Measurements from ENCODE around the gene CBFA2T3.

Gene CBFA2T3

DNA sequence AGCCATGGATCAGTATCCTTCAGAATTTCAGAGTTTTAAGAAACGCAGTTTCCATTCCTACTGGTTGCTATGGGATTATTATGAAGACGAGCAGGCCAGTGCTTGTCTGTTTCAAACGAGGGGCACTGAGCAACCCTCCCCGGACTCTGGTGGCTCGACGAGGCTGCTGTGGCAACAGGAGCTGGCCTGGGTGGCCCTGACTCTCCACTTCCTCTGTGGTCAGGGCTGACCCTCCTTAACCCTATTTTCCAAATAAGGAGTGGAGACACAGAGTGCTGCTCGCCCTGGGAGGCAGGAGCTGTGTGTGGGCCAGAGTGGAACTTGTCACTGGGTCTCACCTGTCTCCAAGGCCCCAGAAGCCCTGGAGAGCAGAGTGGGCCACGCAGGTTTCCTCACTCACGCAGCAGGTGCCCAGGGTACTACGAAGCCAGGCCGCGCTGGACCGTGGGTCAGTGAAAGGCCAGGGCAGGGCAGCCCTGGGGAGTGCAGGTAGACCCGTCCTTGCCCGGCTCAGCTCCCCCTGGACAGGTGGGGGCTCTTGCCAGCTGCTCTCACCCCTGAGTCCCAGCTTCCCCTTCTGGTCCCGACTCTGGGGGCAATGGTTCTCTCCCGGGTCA is 123.6 kb downstream of the CBFA2T3 start:
- no peak for DNase-seq

GRCh38 chr16:88851616-88852015 is 125.4 kb downstream of the CBFA2T3 start:
- no peak for DNase-seq

DNA sequence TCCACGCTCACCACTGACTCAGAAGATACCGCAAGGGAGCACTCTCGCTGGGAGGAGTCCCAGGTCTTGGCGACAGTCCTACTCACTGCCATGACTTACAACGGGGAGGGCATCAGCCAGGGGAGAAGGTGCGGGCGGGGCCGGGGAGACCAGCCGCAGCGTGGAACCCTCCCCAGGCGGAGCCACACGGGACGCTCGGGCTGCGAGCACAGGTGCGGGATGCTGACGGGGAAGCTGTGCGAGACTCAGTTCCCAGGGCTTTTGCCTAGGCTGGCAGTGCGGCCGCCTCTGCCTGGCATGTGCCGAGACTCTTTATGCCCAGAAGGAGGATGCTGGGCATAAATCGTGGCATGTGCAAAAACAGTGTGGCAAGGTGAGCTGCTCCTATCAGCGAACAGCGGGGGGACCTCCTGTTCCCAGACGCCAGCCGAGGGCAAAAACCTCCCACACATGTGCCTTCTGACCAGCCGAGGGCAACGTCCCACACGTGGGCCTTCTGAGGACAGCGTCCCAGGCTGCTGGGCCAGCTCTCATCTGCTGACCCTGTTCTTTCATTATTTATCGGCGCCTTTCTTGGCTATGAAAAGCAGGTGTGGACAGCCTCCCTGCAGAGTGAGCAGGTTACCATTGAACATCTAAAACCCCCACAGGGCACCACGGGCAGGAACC is 126.3 kb downstream of the CBFA2T3 start:
- no peak for DNase-seq

DNA sequence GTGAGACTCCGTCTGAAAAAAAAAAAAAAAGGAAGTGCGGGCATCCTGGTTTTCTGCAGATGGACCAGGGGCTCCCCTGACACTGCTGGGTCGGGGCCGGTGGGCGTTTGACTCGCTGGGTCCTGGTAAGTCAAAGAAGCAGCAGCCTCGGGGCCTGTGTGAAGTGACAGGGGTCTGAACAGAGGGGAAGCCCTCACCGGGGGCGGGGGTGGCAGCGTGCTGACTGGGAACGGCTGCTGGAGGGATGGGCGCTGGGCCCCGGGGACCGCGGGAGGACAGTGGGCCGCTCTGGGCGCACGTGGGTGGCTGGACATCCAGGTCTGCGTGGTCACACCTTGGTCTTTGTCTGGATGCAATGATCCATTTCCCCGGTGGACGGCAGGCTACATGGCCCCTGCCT is 128.4 kb downstream of the CBFA2T3 start:
- DNase-seq, result no peak

GRCh38 chr16:88847654-88848053 is 129.4 kb downstream of the CBFA2T3 start:
- no peak for DNase-seq

DNA sequence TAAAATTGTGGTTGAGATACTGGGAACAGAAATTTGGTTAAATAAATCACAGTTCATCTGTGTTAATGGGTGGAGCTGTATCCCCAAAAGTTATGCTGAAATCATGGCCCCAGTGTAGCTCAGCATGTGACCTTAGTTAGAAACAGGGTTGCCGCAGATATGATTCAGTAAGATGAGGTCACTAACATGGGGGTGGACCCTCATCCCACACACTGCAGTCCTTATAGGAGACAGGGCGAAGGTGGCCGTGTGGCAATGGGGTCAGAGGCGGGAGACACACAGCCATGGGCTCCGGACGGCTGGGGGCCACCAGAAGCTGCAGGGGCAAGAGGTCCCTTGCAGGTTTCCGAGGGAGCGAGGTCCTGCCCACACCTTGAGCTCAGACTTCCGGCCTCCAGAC is 130.9 kb downstream of the CBFA2T3 start:
- DNase-seq, result no peak

DNA sequence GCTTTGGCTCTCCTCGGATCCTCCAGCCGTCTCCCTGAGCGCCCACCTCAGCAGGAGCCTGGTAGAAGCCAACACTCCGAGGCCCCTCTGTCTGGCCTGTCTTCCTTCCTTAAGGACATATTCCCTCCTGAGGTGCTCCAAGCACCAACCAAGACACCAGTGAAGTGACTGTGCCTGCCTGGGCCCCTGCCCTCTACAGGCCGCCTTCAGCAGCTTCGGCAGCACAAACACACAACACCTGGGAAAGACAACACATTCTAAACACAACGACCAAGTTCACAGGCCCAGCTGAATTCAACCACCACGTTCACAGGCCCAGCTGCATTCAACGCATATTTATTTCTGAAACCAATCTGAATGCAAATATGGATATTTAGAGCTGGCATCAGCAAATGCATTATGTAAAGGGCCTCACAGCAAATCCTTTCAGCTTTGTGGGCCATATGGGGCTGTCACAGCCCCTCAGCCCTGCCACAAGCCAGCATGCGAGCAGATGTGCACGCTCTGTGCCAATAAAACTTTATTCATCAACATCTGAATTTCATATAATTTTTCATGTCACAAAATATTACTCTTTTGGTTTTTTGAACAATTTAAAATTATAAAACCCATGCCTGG is 132.5 kb downstream of the CBFA2T3 start:
- no peak for DNase-seq

GRCh38 chr16:88843256-88843655 is 133.8 kb downstream of the CBFA2T3 start:
- no peak for DNase-seq

DNA sequence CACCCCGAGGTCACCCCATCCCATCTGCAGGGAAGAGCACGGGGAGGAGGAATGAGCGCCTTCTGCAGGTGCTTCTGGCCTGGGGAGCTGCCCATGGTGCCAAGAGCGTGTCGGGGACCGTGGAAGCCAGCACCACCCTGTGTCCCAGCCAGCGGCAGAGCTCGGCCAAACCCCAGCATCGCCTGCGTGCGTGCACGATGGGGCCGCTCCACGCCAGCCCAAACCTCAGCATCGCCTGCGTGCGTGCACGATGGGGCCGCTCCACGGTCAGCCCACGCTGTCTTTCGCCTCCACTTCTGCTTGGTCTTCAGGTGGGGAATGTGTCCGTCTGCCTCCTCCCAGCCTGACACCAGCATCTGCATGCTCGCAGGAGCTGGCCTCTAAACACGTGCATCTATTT is 134.2 kb downstream of the CBFA2T3 start:
- no peak for DNase-seq

GRCh38 chr16:88842308-88842756 is 134.7 kb downstream of the CBFA2T3 start:
- DNase-seq, result no peak

GRCh38 chr16:88841521-88842307 is 135.3 kb downstream of the CBFA2T3 start:
- DNase-seq, result no peak

DNA sequence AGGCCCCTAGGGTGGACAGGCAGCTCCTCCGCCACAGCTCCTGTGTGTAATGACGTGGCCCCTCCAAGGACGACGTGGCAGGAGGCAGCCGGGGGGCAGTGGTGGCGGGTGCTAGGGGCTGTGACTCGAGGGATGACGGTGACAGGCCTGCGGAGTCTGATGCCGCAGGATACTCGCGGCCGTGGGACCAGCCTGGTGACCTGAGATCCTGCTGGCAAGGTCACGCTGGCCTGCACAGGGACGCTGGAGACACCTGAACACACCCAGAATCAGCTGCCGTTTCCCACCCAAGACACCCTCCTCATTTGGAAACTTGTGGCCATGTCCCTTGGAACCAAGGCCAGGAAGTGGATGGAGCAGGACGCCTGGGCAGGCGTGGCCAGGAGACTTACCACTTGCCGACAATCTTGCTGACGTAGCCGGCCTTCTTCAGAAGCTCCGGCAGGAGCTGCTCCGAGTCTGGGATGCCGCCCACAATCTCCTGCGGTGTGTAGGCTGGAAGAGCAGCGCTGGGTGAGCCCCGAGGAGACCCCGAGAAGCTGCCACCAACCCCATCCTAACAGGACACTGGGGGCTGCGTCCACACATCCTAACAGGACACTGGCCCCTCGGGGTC is 136.3 kb downstream of the CBFA2T3 start:
- no peak for DNase-seq

DNA sequence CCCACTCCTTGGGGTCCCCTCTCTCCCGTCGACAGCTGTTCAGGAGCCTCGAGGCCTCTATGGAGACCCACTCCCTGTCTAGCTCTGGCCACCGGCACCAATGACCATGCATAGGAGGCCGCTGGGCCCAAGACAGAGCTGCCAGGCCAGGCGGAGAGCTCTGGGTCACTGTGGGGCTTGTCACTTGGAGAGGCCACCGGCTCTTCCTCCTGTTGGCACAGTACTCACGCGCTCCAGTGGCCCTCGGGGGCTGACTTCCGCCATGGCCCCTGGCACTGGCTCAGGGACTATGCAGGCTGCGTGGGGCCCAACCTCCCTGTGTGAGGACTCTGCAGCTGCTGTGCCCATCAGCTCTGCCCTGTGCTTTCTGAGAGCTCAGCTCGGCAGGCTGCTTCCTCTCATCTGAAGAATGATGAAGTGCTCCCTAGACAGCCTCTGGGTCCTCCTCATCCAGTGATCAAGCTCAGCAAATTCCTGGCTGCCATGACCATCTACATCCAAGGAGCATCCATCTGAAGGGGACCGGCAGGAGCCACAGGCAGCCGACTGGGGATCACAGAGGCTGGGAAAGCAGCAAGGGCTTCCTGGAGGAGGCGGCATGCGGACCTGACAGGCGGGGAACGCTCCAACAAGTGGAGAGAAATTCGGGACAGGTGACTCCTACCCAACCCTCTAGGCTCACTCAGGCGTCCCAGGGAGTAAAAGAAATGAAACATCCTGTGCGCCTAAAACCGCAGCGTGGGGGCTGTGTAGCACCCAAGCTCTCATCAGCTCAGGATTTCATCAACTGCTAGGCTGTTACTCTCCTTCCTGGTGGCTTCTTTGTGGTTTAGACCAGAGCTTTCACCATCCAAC is 137.0 kb downstream of the CBFA2T3 start:
- DNase-seq, result no peak

- DNase-seq, result no peak
These were observed 137.9 kb downstream of the CBFA2T3 start for GRCh38 chr16:88839026-88839529.

DNA sequence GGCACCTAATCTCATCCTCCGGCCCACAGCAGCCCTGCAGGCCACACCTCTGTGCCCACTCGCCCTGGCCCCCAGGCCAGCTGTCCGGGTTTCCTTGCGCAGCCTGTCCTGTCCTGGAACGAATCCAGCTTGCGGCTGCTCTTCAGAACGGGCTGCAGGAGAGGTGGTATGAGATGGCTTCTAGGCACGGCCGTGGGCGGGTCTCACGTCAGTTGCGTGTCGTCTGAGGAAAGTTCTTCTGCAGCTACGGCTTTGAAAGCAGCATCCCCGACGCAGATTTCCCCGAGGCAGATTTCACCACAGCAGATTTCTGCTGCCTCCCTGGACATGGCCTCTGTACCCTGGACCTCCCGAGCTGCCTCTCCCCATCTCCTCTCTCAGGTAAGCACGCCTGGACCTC is 138.4 kb downstream of the CBFA2T3 start:
- DNase-seq, result no peak

- DNase-seq, result no peak
These were observed 139.2 kb downstream of the CBFA2T3 start for GRCh38 chr16:88837806-88838205.

DNA sequence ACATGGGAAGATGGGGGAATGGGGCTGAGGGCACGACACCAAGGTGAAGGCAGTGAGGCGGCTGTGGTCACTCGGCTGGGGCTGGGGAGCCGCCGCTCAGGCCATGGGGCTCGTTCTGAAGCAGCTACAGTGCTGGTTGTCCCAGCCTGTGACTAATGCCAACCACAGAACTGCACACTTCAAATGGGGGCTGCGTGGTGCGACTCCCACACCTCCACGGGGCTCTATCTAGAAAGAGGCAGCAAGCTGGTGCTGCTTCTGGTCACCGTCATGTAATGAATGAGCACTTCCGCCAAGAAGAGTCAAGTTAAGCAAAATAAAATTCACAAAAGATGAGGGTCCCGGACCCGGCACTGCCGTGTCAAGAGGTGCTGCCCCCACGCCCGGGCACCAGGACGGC is 140.2 kb downstream of the CBFA2T3 start:
- DNase-seq, result no peak

DNA sequence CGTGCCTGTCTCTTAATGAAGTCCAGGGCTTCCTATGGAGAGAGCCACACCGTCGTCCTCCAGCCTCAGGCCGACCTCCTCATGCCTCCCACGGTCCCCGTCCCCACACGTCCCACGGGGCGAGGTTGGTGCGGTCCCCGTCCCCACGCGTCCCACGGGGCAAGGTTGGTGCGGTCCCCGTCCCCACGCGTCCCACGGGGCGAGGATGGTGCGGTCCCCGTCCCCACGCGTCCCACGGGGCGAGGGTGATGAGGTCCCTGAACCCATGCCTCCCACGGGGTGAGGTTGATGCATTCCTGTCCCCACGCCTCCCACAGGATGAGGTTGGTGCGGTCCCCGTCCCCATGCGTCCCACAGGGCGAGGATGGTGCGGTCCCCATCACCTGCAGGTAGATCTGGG is 141.2 kb downstream of the CBFA2T3 start:
- no peak for DNase-seq

DNA sequence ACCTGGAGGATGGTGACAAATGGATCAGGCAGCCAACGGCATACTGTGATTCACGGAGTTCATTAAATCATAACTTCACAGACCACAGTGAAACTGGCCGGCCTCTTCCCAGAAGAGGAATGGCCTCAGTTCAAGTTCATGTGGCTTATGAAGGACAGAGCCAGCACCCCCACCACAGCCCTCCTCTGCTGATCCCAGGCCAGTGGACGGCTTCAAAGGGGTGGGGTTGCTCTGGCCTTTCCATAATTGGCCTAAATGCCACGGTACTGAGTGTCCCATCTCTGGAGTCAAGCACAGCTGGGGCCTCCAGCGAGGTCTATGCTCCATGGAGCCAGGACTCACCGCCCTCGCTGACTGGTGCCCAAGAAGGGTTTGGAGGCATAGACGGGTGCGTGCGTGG is 141.6 kb downstream of the CBFA2T3 start:
- no peak for DNase-seq

- DNase-seq, result no peak
These were observed 142.3 kb downstream of the CBFA2T3 start for GRCh38 chr16:88834670-88835069.

DNA sequence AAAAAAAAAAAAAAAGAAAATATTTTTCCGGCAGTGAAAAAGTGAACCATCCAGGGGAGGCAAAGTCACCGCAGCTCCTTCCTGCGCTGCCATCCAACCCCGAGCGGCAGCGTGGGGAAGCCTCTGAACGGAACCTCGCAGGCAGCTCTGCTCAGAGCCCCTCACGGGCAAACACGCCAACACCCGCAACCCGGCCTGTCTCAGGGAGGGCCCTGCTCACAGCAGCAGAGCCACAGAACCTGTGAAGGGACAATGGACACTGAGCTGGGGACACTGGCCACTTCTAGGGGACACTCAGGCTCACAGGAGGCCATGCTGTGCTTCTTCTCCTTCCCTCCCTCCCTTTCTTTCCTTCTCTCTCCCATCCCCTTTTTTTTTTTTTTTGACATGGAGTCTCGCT is 143.9 kb downstream of the CBFA2T3 start:
- DNase-seq, result no peak

- DNase-seq, result no peak
These were observed 145.2 kb downstream of the CBFA2T3 start for GRCh38 chr16:88831838-88832237.
